GM10248 (cell line): ENCODE results near the gene SLC29A2.

Experiments used
- CTCF ChIA-PET: fragments of 300-600 bp; sonication (Branson Sonifier 250); formaldehyde crosslinking; extraction: SDS; loops from one replicate; lab custom pipeline; 2021; ENCODE audit warnings: antibody characterized with exemption; lab: Yijun Ruan, JAX
- POLR2A ChIA-PET: fragments of 350-650 bp; sonication (Branson Sonifier 250); formaldehyde crosslinking; extraction: SDS; loops from one replicate; lab custom pipeline; 2020; ENCODE audit warnings: antibody characterized with exemption; lab: Yijun Ruan, JAX
- DNase-seq: peaks from one replicate; pipeline ENCODE4 v3.0.0; 2012; ENCODE audit errors: extremely low spot score
- CTCF ChIP-seq: IDR thresholded peaks from 2 replicates; pipeline ENCODE4 v1.5.1; 2012; ENCODE audit warnings: mild to moderate bottlenecking, low read depth; ENCODE audit errors: extremely low read depth, missing control alignments, control extremely low read depth

SLC29A2 gene

DNA sequence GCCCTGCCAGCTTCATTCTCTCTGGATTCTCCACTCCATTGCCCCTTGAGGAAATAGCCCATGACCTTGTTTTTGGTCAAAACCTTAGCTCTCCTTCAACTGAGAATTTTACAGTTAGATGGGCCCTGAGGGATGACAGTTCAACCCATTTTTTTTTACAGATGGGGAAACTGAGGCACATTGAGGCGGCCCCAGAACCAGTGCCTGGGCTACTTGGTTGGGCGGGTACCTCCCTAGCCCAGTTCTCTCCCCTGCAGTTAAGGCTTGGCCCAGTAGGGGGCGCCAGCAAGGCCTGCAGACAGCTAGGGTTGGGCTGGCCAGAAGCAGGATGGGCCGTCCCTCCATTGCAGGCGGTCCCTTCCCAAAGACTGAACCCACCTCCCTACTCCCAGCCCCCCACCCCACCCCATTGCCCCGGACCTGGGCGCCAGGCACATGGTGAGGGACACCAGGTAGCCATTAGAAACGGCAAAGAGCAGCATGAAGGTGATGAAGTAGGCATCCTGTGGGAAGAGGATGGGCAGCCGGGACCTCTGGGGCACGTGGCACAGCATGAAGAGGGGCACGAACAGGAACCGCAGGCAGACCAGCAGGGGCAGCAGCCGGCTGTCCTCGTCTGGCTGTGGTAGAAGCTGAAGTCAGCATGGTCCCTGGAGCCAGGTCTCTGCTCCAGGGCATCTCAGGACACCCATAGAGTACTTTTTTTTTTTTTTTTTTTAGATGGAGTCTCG is 7.6 kb downstream of the SLC29A2 start:
- peak; percentile 90 for TF ChIP-seq CTCF
- ChIA-PET POLR2A (interaction anchor here (0.6 to 1.8 kb wide), 3 partner anchors 17 to 402 kb away, joined by 4 read pairs; partner anchors contain the start of gene B4GAT1), CTCF (interaction anchor here (0.9 to 2.8 kb wide), 16 partner anchors 8 to 168 kb away, joined by 3 to 22 read pairs (median 6); partner anchors contain the start of genes B4GAT1, BRMS1 and SLC29A2)
- DNase-seq: peak; percentile 83

DNA sequence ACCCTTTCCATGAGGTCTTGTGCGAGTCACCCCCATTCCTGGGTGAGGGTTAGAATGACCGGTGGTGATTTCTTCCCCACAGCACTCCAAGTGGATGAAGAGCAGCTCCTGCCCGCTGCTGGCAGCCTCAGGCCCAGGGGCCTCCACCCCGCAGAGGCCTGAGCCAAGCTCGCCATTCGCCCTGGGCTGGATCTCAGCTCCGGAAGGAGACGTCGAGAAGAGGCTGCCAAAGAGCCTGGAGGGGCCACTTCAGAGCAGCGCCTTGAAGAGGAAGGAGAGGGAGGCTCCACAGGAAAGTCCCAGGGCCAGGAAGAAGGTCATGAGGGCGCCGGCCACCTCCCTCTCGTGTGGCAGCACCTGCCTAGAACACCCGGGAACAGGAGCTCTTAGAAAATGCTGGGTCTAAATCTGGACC is 8.4 kb downstream of the SLC29A2 start:
- DNase-seq: no peak
- CTCF ChIA-PET: interaction anchor here (0.9 to 2.8 kb wide), 16 partner anchors 9 to 169 kb away, joined by 3 to 22 read pairs (median 6); partner anchors contain the start of genes B4GAT1, BRMS1 and SLC29A2
- POLR2A ChIA-PET: interaction anchor here (0.9 to 1.5 kb wide), 2 partner anchors 15 to 26 kb away, joined by 4 read pairs; partner anchors contain the start of gene B4GAT1
- TF ChIP-seq CTCF: no peak

GRCh38 chr11:66362481-66363147 is 8.9 kb downstream of the SLC29A2 start:
- POLR2A ChIA-PET: interaction anchor here (1.5 kb wide), 1 partner anchor 15 kb away, joined by 4 read pairs; the partner anchor contains the start of gene B4GAT1
- TF ChIP-seq CTCF: no peak
- CTCF ChIA-PET: interaction anchor here (0.9 to 2.8 kb wide), 12 partner anchors 9 to 169 kb away, joined by 3 to 22 read pairs (median 5); partner anchors contain the start of genes B4GAT1, BRMS1 and SLC29A2
- DNase-seq: no peak

DNA sequence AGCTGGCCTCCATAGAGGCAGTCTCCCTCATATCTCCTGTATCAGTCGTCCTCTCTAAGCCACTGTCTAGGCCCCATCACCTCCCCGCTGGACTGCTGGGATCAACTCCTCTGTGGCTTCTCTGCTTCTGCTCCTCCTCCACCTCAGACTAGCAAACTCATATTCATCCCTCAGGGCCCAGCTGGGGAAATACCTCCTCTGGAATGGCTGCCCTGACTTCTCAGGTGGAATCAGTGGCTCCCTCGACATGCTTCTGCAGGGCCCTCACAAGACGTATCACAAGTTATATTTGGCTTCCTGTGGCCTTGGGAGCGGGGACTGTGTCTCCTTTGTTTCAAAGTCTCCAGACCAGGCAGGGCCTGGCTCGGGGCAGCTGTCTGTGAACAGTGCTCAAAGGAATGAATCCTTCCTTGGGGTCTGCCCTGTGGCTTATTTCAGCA is 10.0 kb downstream of the SLC29A2 start:
- DNase-seq: no peak
- no peak for TF ChIP-seq CTCF
- ChIA-PET CTCF (interaction anchor here (1.5 to 1.6 kb wide), 3 partner anchors 10 to 28 kb away, joined by 4 to 8 read pairs (median 5); no protein-coding TSS in a partner anchor), POLR2A (interaction anchor here (1.5 kb wide), 1 partner anchor 14 kb away, joined by 4 read pairs; the partner anchor contains the start of gene B4GAT1)

GRCh38 chr11:66360406-66361073 is 11.0 kb downstream of the SLC29A2 start:
- DNase-seq: peak; percentile 12
- POLR2A ChIA-PET: interaction anchor here (0.6 kb wide), 2 partner anchors 28 to 317 kb away, joined by 3 read pairs; partner anchors contain the start of gene RBM4B
- no peak for TF ChIP-seq CTCF
- CTCF ChIA-PET: interaction anchor here (1.1 to 1.6 kb wide), 3 partner anchors 26 to 30 kb away, joined by 3 to 8 read pairs (median 5); no protein-coding TSS in a partner anchor
